GM12878 (cell line): ENCODE measurements around the gene ANP32B. TPM values are rescaled to one million over a fixed set of nuclear protein-coding genes. Genes with fewer than 3 reads are reported as not detected.

Source experiments
- ATAC-seq: fragments of 200-7000 bp; cut with Tn5 transposase; 3 replicates; pipeline ENCODE4 v1.9.1; 2020; ENCODE audit warnings: mild to moderate bottlenecking, moderate library complexity
- BruUV-seq: library from RNA; stranded (reverse); fragments of 400-500 nt; replicated peaks from 2 replicates; lab custom pipeline; 2021; lab: Mats Ljungman, UMichigan
- CTCF ChIA-PET: fragments of 300-600 bp; sonication (Branson Sonifier 250); formaldehyde crosslinking; extraction: SDS; loops from one replicate; lab custom pipeline; 2021; ENCODE audit warnings: inconsistent platforms; lab: Yijun Ruan, JAX
- POLR2A ChIA-PET: fragments of 350-600 bp; formaldehyde crosslinking; extraction: SDS; loops from one replicate; lab custom pipeline; 2021; ENCODE audit warnings: inconsistent platforms; lab: Charles Lee
- RAD21 ChIA-PET: fragments of 300-600 bp; sonication (Branson Sonifier 250); formaldehyde crosslinking; loops from one replicate; lab custom pipeline; 2023; ENCODE audit warnings: antibody characterized with exemption; ENCODE audit not compliant: unreplicated experiment; lab: Charles Lee
- SMC1A ChIA-PET: fragments of 300-600 bp; sonication (Branson Sonifier 250); formaldehyde crosslinking; loops from one replicate; lab custom pipeline; 2023; ENCODE audit not compliant: unreplicated experiment, uncharacterized antibody; lab: Charles Lee
- DNase-seq: peaks from one replicate; pipeline ENCODE4 v3.0.0-alpha.2; 2011; ENCODE audit warnings: low read depth, low spot score
- FAIRE-seq: peaks from 3 replicates; lab custom pipeline; 2011; peaks lifted over from hg19 to GRCh38; lab: Jason Lieb, UNC
- H2AFZ ChIP-seq: 2 replicates; pipeline ENCODE4 v1.6.0; 2011; ENCODE audit warnings: low read depth, low read length, control low read depth; ENCODE audit not compliant: control insufficient read depth
- H3K27ac ChIP-seq: 2 replicates; pipeline ENCODE4 v1.5.1; 2011; ENCODE audit warnings: control low read depth; ENCODE audit not compliant: control insufficient read depth, insufficient read depth
- H3K27me3 ChIP-seq, 2 experiments: replicated peaks in 1 of 2; 2 replicates each; pipeline versions ENCODE4 v1.6.0 to v1.6.1; 2011; ENCODE audit warnings: low read length in 1 of 2; ENCODE audit not compliant: control insufficient read depth in 2 of 2, insufficient read depth in 2 of 2
- H3K36me3 ChIP-seq, 2 experiments: 2 replicates each; pipeline ENCODE4 v1.5.1; 2011; ENCODE audit warnings: low read length in 1 of 2; ENCODE audit not compliant: control insufficient read depth in 2 of 2, insufficient read depth in 2 of 2
- H3K4me1 ChIP-seq: 2 replicates; pipeline ENCODE4 v1.6.1; 2011; ENCODE audit warnings: mild to moderate bottlenecking, low read length, moderate library complexity, mixed read lengths; ENCODE audit not compliant: control insufficient read depth, insufficient read depth
- H3K4me2 ChIP-seq: 2 replicates; pipeline ENCODE4 v1.6.0; 2011; ENCODE audit warnings: control low read depth; ENCODE audit not compliant: control insufficient read depth, insufficient read depth
- H3K4me3 ChIP-seq: fragments of 200-600 bp; sonication (generic); 2 replicates; pipeline ENCODE4 v1.5.1; 2016
- H3K79me2 ChIP-seq: 2 replicates; pipeline ENCODE4 v1.6.0; 2011; ENCODE audit warnings: low read length; ENCODE audit not compliant: control insufficient read depth, insufficient read depth
- H3K9ac ChIP-seq: 2 replicates; pipeline ENCODE4 v1.8.0; 2011; ENCODE audit warnings: low read length, control low read depth, mixed read lengths; ENCODE audit not compliant: control insufficient read depth, insufficient read depth
- H3K9me3 ChIP-seq: replicated peaks from 3 replicates; pipeline ENCODE4 v1.5.1; 2011; ENCODE audit warnings: mild to moderate bottlenecking, low read length; ENCODE audit not compliant: control insufficient read depth, insufficient read depth
- H4K20me1 ChIP-seq: 2 replicates; pipeline ENCODE4 v1.6.0; 2011; ENCODE audit not compliant: control insufficient read depth, insufficient read depth
- KLF5 ChIP-seq: fragments of 450-650 bp; IDR thresholded peaks from 2 replicates; pipeline ENCODE4 v1.6.1; 2014; ENCODE audit warnings: mild to moderate bottlenecking; ENCODE audit not compliant: partially characterized antibody
- MEF2A ChIP-seq: IDR thresholded peaks from 2 replicates; pipeline ENCODE4 v1.6.1; 2011; ENCODE audit warnings: low read depth, mild to moderate bottlenecking, low read length, moderate library complexity; ENCODE audit not compliant: insufficient read depth
- PRDM15 ChIP-seq: fragments of 450-650 bp; formaldehyde crosslinking; IDR thresholded peaks from 2 replicates; pipeline ENCODE4 v1.4.0; 2020; ENCODE audit warnings: mild to moderate bottlenecking, moderate library complexity
- SMC3 ChIP-seq: IDR thresholded peaks from 2 replicates; pipeline ENCODE4 v1.6.1; 2011; ENCODE audit warnings: low read length, improper control_type of control experiment, borderline replicate concordance
- WGBS: methylation state at CpG from one replicate; pipeline ENCODE4 v1.1.6; 2016; ENCODE audit warnings: low lambda C conversion rate; ENCODE audit not compliant: insufficient replicate concordance, insufficient coverage; ENCODE audit errors: missing lambda C conversion rate; 5-methylcytosine and 5-hydroxymethylcytosine counted together
- in situ Hi-C: fragments of 300-500 bp; cut with MboI; formaldehyde crosslinking; loops from 9 replicates; pipeline ENCODE4 v1.14.3; 2018; ENCODE audit warnings: mixed read lengths
- intact Hi-C: fragments of 100-400 bp; cut with micrococcal nuclease; formaldehyde crosslinking; loops from one replicate; pipeline ENCODE4 v1.14.2; 2022; ENCODE audit not compliant: unreplicated experiment
- polyA plus RNA-seq, 11 experiments: library from polyadenylated mRNA; depleted of rRNA in 4 of 11; unstranded in 6 of 11; stranded (reverse) in 5 of 11; fragments of >200 nt; fragmentation: Nextera tagmentation in 4 of 11; fragmentation: Illumina TruSeq in 1 of 11; extraction: Ambion mirVana in 4 of 11; extraction: Trizol in 1 of 11; gene quantifications; 1 replicate in 1 of 11; 2 replicates in 10 of 11; pipeline versions ENCODE4 v1.2.1 to v1.2.3, GENCODE V29; 2011 to 2016; ENCODE audit warnings: inconsistent platforms in 2 of 11, missing spikeins in 2 of 11, low read depth in 1 of 11
- total RNA-seq, 4 experiments: library from RNA; depleted of rRNA in 3 of 4; stranded (reverse); fragments of >200 nt in 3 of 4; fragmentation: Illumina TruSeq in 1 of 4; extraction: Trizol in 1 of 4; gene quantifications; 2 replicates each; pipeline versions ENCODE4 v1.2.1 to v1.2.3, GENCODE V29; 2013 to 2021

Gene ANP32B
- total and polyA plus RNA-seq, 10 of the 15 experiments (the other 5 are each of a cell fraction or from before 2014, with no cell fraction given), result 24.5 to 419 (median 171) TPM

- DNase-seq (no peak), FAIRE-seq (no peak), ATAC-seq (no peak)
- Histone ChIP-seq H3K36me3 (no peaks in the 10 kb centered on the region), H3K4me1 (peaks cover 24% of the 10 kb centered on the region), H3K4me3 (no peak overlapping the region), H3K27me3 (no peaks in the 10 kb centered on the region), H4K20me1 (no peaks in the 10 kb centered on the region), H3K27ac (no peak overlapping the region), H3K9me3 (peaks cover 5% of the 10 kb centered on the region; the same call in 2 of the 3 replicates), H3K9ac (no peak overlapping the region), H3K4me2 (no peak overlapping the region), H3K79me2 (peaks cover 35% of the 10 kb centered on the region), H2AFZ (no peak overlapping the region)
- POLR2A ChIA-PET, result interaction anchor here (0.6 to 2.3 kb wide), 5 partner anchors 13 to 619 kb away, joined by 3 to 16 read pairs (median 4); partner anchors contain the start of gene NANS
- intact Hi-C loops (loop anchor here (2.0 kb wide), 1 partner anchor 121 kb away; the partner anchor contains the start of gene TRMO), in situ Hi-C loops (no loop called here)
- SMC1A ChIA-PET, result interaction anchor here (1.7 kb wide), 1 partner anchor 10 kb away, joined by 9 read pairs; no protein-coding TSS in a partner anchor
- no TSS peak for BruUV-seq
- RAD21 ChIA-PET, result interaction anchor here (1.0 kb wide), 1 partner anchor 20 kb away, joined by 3 read pairs; no protein-coding TSS in a partner anchor
- CTCF ChIA-PET, result interaction anchor here (0.6 to 4.5 kb wide), 5 partner anchors 9 to 946 kb away, joined by 3 to 29 read pairs (median 4); partner anchors contain the start of gene NANS
- TF ChIP-seq PRDM15 (CRISPR knock-in tag) (no peak), MEF2A (no peak), KLF5 (no peak), SMC3 (no peak)
- WGBS, result 28% methylated on average over 5 of the region's 5 CpGs
These were observed 60.8 kb downstream of the ANP32B start for GRCh38 chr9:98043915-98044314.
